Measurements from ENCODE around the gene RASGEF1B.

GRCh38 chr4:81404294-81404693 is 67.4 kb downstream of the RASGEF1B start:
- TF ChIP-seq CTCF (IDR thresholded peaks at IDR 0.05; ENCODE audit: insufficient read depth, low read length, poor library complexity, severe bottlenecking): no peak
- TF ChIP-seq EZH2phosphoT487 (conservative IDR thresholded peaks at IDR 0.05; ENCODE audit: low read length): no peak
